Stimulated activated CD4-positive, alpha-beta T cell treated with anti-CD3 and anti-CD28 coated beads, Interleukin-1b, Interleukin-23, amount 100 ng/mL, for 4 hours (primary cell): ENCODE measurements around the gene KCNF1.

ENCODE experiments used
- DNase-seq, 2 donors: peaks; one replicate each; pipeline ENCODE4 v3.0.0-alpha.2; 2020; ENCODE audit warnings: low read depth in 2 of 2

Gene KCNF1

GRCh38 chr2:10905006-10905861 lies 6.5 kb upstream of the KCNF1 start:
- DNase-seq = no peak

GRCh38 chr2:10905862-10906143 lies 5.9 kb upstream of the KCNF1 start:
- DNase-seq = no peak

- no peak for DNase-seq
Observed at GRCh38 chr2:10906926-10907625, 4.7 kb upstream of the KCNF1 start.

DNA sequence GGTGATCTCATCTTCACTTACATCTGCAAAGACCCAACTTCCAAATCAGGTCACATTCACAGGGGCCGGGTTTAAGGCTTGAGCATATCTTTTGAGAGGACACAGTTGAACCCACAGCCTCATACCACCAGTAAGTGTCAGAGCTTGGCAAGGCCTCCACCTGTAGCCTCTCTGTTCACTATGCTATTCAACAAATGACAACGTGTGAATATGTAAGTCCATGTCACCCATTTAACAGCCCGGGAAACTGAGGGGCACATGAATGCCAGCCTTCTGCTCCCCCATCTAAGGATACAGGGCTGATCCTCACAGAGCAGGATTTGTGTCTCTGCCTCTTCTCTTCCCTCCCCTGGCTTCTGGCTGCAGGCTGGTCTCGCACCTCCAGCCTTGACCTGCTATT lies 3.5 kb upstream of the KCNF1 start:
- no peak for DNase-seq

DNA sequence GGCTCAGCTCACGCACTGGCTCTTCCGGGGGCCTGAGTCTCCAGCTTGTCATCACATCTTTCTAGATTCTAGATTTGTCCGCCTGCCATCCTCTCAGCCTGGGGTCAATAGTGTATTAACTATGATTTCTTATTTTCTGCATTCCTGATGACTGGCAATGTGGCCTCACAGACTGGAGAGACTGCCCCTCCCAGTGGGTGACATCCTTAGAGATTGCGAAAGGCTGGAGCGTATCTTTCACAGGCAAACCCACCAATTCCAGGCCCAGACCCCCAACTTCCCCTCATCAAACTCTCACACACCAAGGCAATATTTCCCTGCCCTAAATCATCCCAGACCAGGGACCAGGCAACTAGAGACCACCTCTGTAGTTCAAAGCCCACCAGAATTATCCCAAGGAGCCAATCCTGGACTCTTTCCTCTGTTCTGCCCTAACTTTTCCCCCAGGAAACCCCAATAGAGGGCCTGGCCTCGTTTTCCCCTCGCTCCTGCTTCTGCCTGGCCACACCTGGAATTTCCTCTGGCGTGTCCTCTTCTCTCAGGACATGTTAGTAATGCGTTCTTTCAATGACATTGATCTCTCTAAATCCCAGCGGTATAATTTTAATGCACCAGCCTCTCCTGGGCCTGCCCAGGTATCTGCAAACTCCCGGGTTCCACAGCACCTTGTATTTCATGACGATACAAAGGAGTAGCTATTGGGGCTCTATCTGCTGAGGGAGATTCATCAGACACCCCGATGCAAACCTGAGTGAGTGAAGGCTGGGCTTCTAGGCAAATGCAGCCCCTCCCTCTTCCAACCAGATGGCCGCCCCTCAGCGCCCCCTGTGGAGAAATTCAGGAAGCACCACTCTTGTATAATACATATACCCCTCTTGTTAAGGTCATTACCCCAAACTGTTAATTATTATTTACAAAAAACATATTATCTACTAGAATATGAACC lies 2.4 kb upstream of the KCNF1 start:
- no peak for DNase-seq

DNA sequence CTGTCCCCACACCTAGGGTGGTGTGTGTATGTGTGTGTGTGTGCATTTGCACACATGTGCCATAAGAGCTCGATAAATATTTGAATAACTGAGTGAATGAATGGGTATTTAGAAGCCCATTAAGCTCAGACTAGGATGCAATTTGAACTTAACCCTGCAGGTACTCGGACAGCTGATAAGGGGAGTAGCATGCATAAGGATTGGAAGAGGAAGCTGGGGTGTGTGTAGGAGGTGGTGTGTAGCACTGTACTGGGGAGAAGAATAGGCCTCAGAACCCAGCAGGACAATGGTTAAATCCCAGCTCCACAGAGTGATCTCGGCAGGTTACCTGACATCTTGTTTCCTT lies 1.8 kb upstream of the KCNF1 start:
- no peak for DNase-seq

DNA sequence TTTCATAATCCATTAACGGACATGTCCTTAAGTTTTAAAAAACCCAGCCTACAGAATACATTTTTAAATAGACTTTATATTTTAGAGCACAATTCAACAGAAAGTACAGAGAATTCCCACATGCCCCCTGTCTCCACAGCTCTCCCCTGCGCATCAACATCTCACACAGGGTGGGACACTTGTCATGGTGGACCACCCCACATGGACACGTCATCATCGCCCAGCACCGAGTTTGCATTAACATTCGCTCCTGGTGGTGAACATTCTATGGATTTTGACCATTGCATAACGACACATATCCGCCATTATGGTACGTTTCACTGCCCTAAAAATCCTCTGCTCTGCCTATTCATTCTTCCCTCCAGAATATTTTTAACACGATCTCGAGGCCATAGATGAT lies 1.1 kb upstream of the KCNF1 start:
- no peak for DNase-seq

GRCh38 chr2:10912076-10912731 lies 470 bp downstream of the KCNF1 start:
- no peak for DNase-seq

DNA sequence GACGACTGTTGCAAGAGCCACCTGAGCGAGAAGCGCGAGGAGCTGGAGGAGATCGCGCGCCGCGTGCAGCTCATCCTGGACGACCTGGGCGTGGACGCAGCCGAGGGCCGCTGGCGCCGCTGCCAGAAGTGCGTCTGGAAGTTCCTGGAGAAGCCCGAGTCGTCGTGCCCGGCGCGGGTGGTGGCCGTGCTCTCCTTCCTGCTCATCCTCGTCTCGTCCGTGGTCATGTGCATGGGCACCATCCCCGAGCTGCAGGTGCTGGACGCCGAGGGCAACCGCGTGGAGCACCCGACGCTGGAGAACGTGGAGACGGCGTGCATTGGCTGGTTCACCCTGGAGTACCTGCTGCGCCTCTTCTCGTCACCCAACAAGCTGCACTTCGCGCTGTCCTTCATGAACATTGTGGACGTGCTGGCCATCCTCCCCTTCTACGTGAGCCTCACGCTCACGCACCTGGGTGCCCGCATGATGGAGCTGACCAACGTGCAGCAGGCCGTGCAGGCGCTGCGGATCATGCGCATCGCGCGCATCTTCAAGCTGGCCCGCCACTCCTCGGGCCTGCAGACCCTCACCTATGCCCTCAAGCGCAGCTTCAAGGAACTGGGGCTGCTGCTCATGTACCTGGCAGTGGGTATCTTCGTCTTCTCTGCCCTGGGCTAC lies 1.2 kb downstream of the KCNF1 start:
- DNase-seq = no peak

- no peak for DNase-seq
Observed at GRCh38 chr2:10913501-10914271, 2.0 kb downstream of the KCNF1 start.

- DNase-seq = no peak
Observed at GRCh38 chr2:10914272-10914693, 2.5 kb downstream of the KCNF1 start.

DNA sequence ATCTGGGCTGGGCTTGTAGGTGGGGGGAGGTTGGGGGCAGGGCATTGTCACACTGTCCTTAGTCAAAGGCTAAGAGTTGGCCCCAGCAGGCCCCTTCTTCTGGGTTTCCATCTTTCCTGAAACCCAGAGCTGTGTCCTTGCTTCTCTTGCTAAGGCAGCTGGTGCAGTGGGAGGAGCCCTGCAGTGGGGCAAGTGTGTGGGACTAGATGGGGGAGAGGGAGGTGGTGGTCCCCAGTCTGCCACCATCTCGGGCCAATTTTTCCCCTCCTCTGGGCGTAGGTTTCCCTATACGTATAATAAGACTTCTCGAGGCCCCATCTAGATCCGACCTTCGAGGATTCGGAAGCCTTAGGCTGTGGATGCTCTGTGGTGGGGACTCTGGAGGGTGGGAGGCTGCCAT lies 3.5 kb downstream of the KCNF1 start:
- no peak for DNase-seq

DNA sequence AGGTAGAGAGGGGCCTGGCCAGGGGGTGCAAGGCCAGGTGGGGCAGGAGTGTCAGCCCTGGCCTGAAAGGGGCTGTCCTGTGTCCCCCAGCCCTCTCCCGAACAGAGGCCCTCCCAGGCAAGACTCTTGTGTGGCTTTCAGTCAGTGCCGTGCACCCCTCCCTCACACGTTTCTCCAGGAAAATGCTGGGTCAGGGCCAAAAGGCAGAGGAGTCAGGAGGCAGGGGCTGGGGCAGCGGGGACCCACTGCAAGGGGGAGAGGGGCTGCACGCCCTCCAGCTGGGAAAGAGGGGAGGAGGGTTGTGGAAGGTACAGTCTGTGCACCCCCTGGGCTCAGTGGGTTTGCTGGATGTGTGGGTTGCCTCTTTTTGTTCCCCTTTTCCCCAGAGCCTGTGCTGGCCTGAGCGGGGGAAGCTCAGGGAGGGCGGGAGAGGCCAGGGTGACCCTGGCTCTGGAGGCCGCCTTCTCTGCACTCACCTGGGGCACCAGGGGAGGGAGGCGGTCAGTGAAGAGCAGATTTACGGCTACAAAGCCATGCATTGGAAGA lies 4.1 kb downstream of the KCNF1 start:
- no peak for DNase-seq

DNA sequence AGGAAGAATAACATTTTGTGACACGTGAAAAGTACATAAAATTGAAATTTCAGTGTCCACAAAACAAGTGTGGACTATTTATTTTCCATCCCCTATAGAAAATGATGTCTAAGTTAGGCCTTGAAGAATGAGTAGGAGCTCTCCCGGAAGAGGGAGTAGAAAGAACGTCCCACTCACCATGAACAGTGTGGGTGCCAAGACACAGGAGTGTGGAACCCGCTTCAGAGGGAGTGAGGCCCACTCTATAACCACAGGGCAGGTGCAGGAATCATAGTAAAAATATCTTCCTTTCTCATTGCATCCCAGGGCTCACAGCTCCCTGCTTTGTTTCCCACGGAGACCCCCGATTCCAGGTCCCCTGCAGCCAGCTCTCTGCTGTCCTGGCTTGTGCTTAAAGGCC lies 5.2 kb downstream of the KCNF1 start:
- no peak for DNase-seq

DNA sequence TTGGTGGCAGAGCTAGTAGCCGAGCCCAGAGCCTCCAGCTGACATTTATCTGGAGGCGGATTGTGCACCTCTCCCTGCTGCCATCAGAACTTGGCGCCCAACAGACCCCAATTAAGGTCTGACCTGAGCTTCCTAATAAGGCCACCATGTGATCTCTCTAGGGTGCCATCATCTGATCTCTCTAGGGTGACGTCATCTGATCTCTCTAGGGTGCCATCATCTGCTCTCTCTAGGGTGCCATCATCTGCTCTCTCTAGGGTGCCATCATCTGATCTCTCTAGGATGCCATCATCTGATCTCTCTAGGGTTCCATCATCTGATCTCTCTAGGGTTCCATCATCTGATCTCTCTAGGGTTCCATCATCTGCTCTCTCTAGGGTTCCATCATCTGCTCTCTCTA lies 6.2 kb downstream of the KCNF1 start:
- no peak for DNase-seq

DNA sequence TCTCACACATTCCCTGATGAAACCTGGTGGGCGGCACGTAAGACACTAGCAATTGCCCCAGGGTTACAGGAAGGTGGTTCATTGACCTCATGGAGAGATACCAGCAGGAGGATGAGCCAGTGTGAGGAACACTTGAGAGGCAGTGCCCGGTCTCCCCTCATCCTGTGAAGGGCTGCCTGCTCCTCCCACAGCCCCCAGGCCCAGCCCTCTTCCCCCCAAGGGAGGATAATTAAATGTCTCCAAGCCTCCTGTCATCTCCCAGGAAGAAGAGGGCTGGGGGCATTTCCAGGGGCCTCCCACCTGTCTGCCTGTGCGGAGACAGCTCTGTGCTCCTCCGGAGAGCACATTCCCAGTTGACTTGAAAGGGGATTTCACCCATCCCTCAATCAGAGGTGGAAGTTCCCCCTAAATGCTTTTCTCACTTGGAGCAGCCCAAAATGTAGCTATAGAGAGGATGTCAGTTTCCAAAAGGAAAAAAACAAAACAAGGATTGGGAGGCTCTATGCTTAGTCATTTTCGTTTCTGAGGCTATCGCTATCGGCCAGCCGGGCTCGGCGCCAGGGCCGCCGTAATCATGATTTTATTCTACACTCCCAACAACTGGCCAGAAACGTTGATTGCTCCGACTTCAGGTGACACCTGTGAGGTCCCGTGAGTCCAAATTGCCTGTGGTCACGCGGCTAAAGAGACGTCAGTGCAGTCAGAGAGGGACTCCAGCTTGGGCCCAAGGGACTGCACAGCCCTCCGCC lies 7.1 kb downstream of the KCNF1 start:
- DNase-seq = no peak

DNA sequence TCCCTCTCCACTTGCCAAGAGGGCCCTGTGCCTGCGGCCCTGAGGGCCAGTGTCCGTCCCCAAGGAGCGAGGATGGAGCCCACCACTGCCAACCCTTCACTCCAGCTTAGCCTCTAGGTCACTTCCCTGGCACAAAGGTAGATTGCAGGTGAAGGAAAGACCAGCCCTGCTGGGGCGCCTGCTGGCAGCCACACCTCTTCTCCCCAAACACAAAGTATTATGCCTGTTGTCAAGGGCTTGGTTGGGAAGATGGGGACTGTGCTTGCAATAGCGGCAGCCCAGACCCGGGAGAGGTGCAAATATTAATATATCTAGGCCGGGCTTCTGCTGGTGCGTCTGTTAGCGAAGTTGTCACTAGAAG lies 7.7 kb downstream of the KCNF1 start:
- no peak for DNase-seq

DNA sequence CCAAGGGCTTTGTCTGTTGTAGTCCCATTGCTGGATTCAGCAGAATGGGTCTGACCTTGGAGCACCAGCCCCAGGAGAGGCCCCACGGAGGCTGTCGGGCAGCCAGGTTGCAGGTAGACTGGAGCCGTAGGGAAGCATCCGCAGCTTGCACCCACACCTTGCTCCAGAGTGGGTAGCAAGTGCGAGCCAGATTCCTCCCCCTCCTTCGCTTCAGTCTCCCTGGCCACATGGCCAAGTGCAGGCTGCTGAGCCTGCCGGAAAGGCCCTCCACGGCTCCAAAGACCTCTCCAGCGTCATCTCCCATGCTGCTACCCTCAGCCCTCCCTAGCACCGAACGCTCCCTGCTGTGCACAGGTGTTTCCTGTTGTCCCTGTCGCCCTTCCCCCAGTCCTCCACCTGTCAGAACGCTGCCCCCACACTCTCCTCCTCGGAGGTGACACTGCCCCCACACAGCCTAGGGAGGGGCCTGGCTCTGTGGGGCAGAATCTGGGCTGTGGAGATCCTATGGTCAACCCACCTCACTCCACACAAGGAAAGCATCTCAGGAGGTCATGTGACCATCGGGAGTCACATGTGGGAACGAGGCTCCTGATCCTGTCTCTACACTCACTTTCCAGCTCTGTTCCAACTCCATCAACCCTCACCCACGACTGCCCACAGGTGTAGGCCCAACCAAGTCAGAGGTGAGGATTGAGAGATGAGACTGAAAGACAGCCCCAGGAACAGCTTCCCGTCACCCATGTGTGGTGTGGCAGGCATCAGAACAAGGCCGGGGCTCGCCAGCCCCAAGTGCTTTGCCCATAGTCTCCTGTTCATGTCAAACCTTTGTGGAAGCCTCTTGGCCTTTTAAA lies 8.3 kb downstream of the KCNF1 start:
- no peak for DNase-seq
